Measurements from ENCODE around the gene UBL4A.

UBL4A gene

GRCh38 chrX:154460326-154460725 is 26.1 kb downstream of the UBL4A start:
- no peak for DNase-seq

- no peak for DNase-seq
Measured at GRCh38 chrX:154459832-154460231, 26.6 kb downstream of the UBL4A start.

DNA sequence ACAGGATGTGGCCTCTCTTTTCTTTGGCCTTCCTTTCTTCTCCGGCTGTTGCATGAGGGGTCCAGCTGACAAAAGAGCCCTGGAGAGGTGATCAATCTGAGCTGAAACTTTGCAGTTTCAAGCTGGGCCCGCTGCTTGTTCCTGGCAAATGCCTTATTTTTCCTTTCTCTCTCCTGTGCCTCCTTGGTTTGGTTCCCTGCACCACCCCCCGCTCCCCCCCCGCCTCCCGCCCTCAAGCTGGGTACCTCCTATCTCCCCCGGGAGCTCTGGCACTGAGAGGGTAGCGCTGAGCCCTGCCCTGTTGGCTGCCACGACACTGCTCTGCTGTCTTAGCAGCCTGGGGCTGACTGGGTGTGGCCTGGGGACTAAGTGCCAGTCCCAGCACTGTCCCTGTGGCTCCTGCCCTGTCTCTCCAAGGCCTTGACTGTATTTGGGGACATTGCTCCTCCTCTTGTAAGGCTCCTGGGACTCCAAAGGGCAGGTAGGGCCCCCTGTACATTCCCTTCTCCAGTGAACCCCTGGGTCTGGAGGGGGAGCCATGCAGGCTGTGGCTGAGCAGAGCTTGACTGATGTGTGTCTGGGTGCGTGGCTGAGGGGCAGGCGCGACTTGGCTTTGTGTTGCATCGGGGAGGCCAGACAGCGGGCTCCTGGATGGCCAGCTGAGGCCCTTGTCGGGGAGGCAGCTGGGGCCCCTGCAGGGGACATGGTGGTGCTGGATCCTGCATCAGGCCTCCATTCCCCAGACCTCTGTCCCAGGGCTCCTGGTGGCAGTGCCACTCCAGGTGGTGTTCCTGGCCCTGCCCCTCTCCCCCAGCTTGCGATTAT is 27.2 kb downstream of the UBL4A start:
- no peak for DNase-seq

- peak; percentile 44 for DNase-seq
Measured at GRCh38 chrX:154458116-154458953, 28.1 kb downstream of the UBL4A start, which contains the start of gene PLXNA3. Gene PLXNA3 (plus strand): TSS chrX:154458281. CDS start chrX:154460184, 1,903 bp downstream.

GRCh38 chrX:154457491-154458115 is 28.8 kb downstream of the UBL4A start:
- peak; percentile 25 for DNase-seq

DNA sequence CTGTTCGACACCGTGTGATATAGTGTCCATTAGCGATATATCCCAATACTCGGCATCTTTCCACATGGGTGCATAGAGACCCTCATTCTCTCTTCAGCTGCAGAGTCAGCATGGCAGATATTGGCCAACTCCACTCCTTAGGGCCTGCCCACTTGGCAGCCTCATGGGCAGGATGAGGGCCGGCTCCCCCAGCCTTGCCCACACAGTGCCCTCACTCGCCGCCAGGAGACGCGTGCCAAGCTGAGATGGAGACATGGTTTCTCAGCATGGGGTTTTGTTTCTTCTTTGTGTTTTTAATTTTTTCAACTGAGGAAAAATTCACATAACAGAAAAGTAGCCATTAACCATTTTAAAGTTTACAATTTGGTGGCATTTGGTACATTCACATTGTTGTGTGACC is 33.6 kb downstream of the UBL4A start:
- no peak for DNase-seq

- no peak for DNase-seq
Measured at GRCh38 chrX:154450312-154450711, 36.1 kb downstream of the UBL4A start.

DNA sequence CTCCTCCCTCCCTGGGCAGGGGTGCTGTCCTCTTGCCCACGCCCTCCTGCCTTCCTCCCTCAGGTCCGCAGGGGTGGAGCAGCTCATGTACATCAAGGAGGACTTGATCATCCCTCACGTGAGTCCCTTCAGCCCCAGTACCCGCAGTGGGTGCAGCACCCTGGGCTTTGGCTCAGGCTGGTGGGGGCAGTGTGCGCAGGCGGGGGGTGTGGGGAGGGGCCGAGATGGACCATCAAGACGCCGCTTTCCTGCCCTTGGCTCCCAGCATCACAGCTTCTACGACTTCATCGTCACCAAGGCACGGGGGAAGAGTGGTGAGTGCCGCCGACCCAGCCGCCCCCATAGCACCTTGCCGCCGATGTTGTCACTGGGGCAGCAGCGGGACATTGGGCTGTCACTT is 36.8 kb downstream of the UBL4A start:
- DNase-seq: no peak

GRCh38 chrX:154448484-154448883 is 37.9 kb downstream of the UBL4A start:
- DNase-seq: no peak

DNA sequence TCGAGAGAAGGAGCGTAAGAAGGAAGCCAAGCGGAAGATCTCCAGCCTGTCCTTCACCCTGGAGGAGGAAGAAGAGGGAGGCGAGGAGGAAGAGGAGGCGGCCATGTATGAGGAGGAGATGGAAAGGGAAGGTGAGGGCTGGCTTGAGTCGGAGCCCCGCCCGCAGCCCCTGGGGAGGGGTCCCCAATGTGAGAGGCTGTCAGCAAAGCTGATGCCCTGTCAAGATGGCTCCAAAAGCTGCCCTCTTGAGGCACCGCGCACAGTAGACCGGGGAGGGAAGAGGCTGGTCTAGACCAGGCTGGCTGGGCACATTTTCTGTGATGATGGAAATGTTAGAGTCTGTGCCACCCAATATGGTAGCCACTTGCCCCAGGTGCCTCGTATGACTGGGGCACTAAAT is 40.0 kb downstream of the UBL4A start:
- DNase-seq: no peak

DNA sequence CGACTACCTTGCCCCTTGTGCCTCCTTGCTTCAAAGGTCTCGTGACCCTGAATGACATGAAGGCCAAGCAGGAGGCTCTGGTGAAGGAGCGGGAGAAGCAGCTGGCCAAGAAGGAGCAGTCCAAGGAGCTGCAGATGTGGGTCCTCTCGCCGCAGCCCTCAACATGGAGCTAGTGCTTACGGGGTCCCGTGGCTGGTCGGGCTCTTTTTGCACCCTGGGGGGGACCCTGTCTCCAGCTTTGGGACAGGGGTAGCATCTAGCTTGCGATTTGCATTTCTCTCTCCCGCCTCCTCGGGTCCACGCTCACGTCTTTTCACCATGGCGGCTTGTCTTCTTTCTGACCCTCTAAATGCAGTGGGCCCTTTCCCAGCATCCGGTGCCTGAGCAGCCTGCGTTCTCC is 40.6 kb downstream of the UBL4A start:
- DNase-seq: no peak

DNA sequence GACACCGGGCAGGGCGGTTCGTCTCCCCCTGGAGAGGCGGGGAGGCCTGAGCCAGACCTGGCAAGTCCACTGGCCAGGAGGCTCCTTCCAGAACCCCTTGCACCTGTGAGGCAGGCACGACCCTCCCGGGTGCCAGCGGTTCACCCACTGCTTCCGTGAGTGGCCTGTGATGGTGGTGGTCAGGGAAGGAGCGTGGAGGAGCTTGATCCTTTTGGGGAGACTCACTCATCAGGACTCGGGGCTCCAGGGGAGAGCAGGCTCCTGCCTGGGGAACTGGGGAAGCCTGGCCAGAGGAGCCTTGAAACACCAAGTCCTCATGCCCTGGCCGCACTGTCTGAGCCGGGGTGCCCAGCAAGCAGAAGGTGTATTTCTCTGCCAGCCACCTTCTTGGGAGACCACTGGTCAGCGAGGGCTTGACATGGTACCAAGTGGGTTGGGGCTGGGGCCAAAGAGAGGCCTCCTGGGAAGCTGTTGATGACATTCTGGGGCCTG is 41.6 kb downstream of the UBL4A start:
- no peak for DNase-seq

DNA sequence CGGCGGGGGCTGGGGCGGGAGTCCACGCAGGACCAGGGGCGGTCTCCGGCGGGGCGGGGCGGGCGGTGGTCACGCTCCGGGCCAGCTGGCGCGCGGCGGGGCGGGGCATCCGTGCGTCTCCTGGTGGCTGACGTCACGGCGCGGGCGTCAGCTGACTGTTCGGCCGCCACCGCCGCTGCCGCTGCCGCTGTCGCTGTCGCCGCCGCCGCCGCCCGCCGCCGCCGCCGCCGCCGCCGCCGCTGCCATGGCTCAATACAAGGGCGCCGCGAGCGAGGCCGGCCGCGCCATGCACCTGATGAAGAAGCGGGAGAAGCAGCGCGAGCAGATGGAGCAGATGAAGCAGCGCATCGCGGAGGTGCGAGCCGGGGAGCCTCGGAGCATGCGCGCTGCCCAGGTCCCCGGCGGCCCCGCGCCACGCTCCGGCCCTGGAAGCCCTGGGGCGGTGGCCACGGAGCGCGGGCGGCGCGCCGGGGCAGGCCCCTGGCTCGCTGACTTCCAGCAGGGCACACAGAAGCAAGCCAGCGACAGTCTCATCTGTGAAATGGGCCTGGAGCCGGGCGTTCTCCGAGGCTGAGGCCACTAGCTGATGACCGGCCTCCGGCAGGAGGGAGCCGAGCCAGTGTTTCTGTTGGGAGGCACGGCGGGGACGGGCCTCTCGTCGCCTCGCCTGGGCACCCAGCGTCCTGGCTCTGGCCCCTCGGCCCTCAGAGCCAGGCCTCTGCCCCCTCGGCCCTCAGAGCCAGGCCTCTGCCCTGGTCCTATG is 42.2 kb downstream of the UBL4A start, which contains the start of gene FAM50A:
FAM50A (plus strand) TSS at position 150 of the 763 bp plus-strand sequence; CDS start at position 245, 95 bp downstream.
- peak; percentile 67 for DNase-seq

- no peak for DNase-seq
Measured at GRCh38 chrX:154443479-154443910, 42.9 kb downstream of the UBL4A start.

GRCh38 chrX:154441984-154442707 is 44.3 kb downstream of the UBL4A start:
- no peak for DNase-seq

GRCh38 chrX:154441564-154441963 is 44.9 kb downstream of the UBL4A start:
- no peak for DNase-seq

GRCh38 chrX:154440623-154441357 is 45.6 kb downstream of the UBL4A start:
- DNase-seq: no peak

- no peak for DNase-seq
Measured at GRCh38 chrX:154439841-154440240, 46.6 kb downstream of the UBL4A start.

GRCh38 chrX:154437971-154438893 is 48.2 kb downstream of the UBL4A start:
- DNase-seq: no peak
